GM12878 (cell line): ENCODE measurements around the gene TM4SF18. TPM values are rescaled to one million over a fixed set of nuclear protein-coding genes. Genes with fewer than 3 reads are reported as not detected.

Source experiments
- ATAC-seq: fragments of 200-7000 bp; cut with Tn5 transposase; 3 replicates; pipeline ENCODE4 v1.9.1; 2020; ENCODE audit warnings: mild to moderate bottlenecking, moderate library complexity
- BruUV-seq: library from RNA; stranded (reverse); fragments of 400-500 nt; replicated peaks from 2 replicates; lab custom pipeline; 2021; lab: Mats Ljungman, UMichigan
- CTCF ChIA-PET: fragments of 300-600 bp; sonication (Branson Sonifier 250); formaldehyde crosslinking; extraction: SDS; loops from one replicate; lab custom pipeline; 2021; ENCODE audit warnings: inconsistent platforms; lab: Yijun Ruan, JAX
- POLR2A ChIA-PET: fragments of 350-600 bp; formaldehyde crosslinking; extraction: SDS; loops from one replicate; lab custom pipeline; 2021; ENCODE audit warnings: inconsistent platforms; lab: Charles Lee
- RAD21 ChIA-PET: fragments of 300-600 bp; sonication (Branson Sonifier 250); formaldehyde crosslinking; loops from one replicate; lab custom pipeline; 2023; ENCODE audit warnings: antibody characterized with exemption; ENCODE audit not compliant: unreplicated experiment; lab: Charles Lee
- SMC1A ChIA-PET: fragments of 300-600 bp; sonication (Branson Sonifier 250); formaldehyde crosslinking; loops from one replicate; lab custom pipeline; 2023; ENCODE audit not compliant: unreplicated experiment, uncharacterized antibody; lab: Charles Lee
- DNase-seq: peaks from one replicate; pipeline ENCODE4 v3.0.0-alpha.2; 2011; ENCODE audit warnings: low read depth, low spot score
- FAIRE-seq: peaks from 3 replicates; lab custom pipeline; 2011; peaks lifted over from hg19 to GRCh38; lab: Jason Lieb, UNC
- H2AFZ ChIP-seq: 2 replicates; pipeline ENCODE4 v1.6.0; 2011; ENCODE audit warnings: low read depth, low read length, control low read depth; ENCODE audit not compliant: control insufficient read depth
- H3K27ac ChIP-seq: 2 replicates; pipeline ENCODE4 v1.5.1; 2011; ENCODE audit warnings: control low read depth; ENCODE audit not compliant: control insufficient read depth, insufficient read depth
- H3K27me3 ChIP-seq, 2 experiments: replicated peaks in 1 of 2; 2 replicates each; pipeline versions ENCODE4 v1.6.0 to v1.6.1; 2011; ENCODE audit warnings: low read length in 1 of 2; ENCODE audit not compliant: control insufficient read depth in 2 of 2, insufficient read depth in 2 of 2
- H3K36me3 ChIP-seq, 2 experiments: 2 replicates each; pipeline ENCODE4 v1.5.1; 2011; ENCODE audit warnings: low read length in 1 of 2; ENCODE audit not compliant: control insufficient read depth in 2 of 2, insufficient read depth in 2 of 2
- H3K4me1 ChIP-seq: 2 replicates; pipeline ENCODE4 v1.6.1; 2011; ENCODE audit warnings: mild to moderate bottlenecking, low read length, moderate library complexity, mixed read lengths; ENCODE audit not compliant: control insufficient read depth, insufficient read depth
- H3K4me2 ChIP-seq: 2 replicates; pipeline ENCODE4 v1.6.0; 2011; ENCODE audit warnings: control low read depth; ENCODE audit not compliant: control insufficient read depth, insufficient read depth
- H3K4me3 ChIP-seq: fragments of 200-600 bp; sonication (generic); 2 replicates; pipeline ENCODE4 v1.5.1; 2016
- H3K79me2 ChIP-seq: 2 replicates; pipeline ENCODE4 v1.6.0; 2011; ENCODE audit warnings: low read length; ENCODE audit not compliant: control insufficient read depth, insufficient read depth
- H3K9ac ChIP-seq: 2 replicates; pipeline ENCODE4 v1.8.0; 2011; ENCODE audit warnings: low read length, control low read depth, mixed read lengths; ENCODE audit not compliant: control insufficient read depth, insufficient read depth
- H3K9me3 ChIP-seq: replicated peaks from 3 replicates; pipeline ENCODE4 v1.5.1; 2011; ENCODE audit warnings: mild to moderate bottlenecking, low read length; ENCODE audit not compliant: control insufficient read depth, insufficient read depth
- H4K20me1 ChIP-seq: 2 replicates; pipeline ENCODE4 v1.6.0; 2011; ENCODE audit not compliant: control insufficient read depth, insufficient read depth
- ASH2L ChIP-seq: fragments of 300-600, 200-600 bp; sonication (generic); IDR thresholded peaks from 2 replicates; pipeline ENCODE4 v1.6.1; 2017; ENCODE audit warnings: low read depth, mild to moderate bottlenecking, borderline replicate concordance
- CHD1 ChIP-seq: IDR thresholded peaks from 2 replicates; pipeline ENCODE4 v1.6.1; 2012; ENCODE audit warnings: low read depth, low read length, improper control_type of control experiment
- HCFC1 ChIP-seq: fragments of 150-350 bp; IDR thresholded peaks from 2 replicates; pipeline ENCODE4 v1.6.1; 2014; ENCODE audit warnings: low read length
- HDAC6 ChIP-seq: fragments of 200-600 bp; sonication (generic); IDR thresholded peaks from one replicate; pipeline ENCODE4 v1.8.0; 2017; ENCODE audit warnings: antibody characterized with exemption; ENCODE audit not compliant: unreplicated experiment
- JUNB ChIP-seq: IDR thresholded peaks from 2 replicates; pipeline ENCODE4 v1.6.1; 2016; ENCODE audit warnings: antibody characterized with exemption, mild to moderate bottlenecking
- NR2C1 ChIP-seq: fragments of 450-650 bp; IDR thresholded peaks from 2 replicates; pipeline ENCODE4 v1.6.1; 2017; ENCODE audit warnings: antibody characterized with exemption, mild to moderate bottlenecking, moderate library complexity
- PAX8 ChIP-seq: fragments of 450-650 bp; IDR thresholded peaks from 2 replicates; pipeline ENCODE4 v1.6.1; 2017; ENCODE audit warnings: mild to moderate bottlenecking, moderate library complexity
- RAD51 ChIP-seq: fragments of 450-650 bp; IDR thresholded peaks from 2 replicates; pipeline ENCODE4 v1.6.1; 2016; ENCODE audit warnings: moderate library complexity, mild to moderate bottlenecking, inconsistent platforms
- SREBF2 ChIP-seq: IDR thresholded peaks from 2 replicates; pipeline ENCODE4 v1.6.1; 2012; ENCODE audit warnings: mild to moderate bottlenecking, low read length
- TBL1XR1 ChIP-seq: IDR thresholded peaks from 2 replicates; pipeline ENCODE4 v1.6.1; 2012; ENCODE audit warnings: low read depth, low read length, improper control_type of control experiment
- ZNF24 ChIP-seq: fragments of 450-650 bp; IDR thresholded peaks from 2 replicates; pipeline ENCODE4 v1.6.1; 2017; ENCODE audit warnings: antibody characterized with exemption, mild to moderate bottlenecking
- WGBS: methylation state at CpG from one replicate; pipeline ENCODE4 v1.1.6; 2016; ENCODE audit warnings: low lambda C conversion rate; ENCODE audit not compliant: insufficient replicate concordance, insufficient coverage; ENCODE audit errors: missing lambda C conversion rate; 5-methylcytosine and 5-hydroxymethylcytosine counted together
- in situ Hi-C: fragments of 300-500 bp; cut with MboI; formaldehyde crosslinking; loops from 9 replicates; pipeline ENCODE4 v1.14.3; 2018; ENCODE audit warnings: mixed read lengths
- intact Hi-C: fragments of 100-400 bp; cut with micrococcal nuclease; formaldehyde crosslinking; loops from one replicate; pipeline ENCODE4 v1.14.2; 2022; ENCODE audit not compliant: unreplicated experiment
- polyA plus RNA-seq, 11 experiments: library from polyadenylated mRNA; depleted of rRNA in 4 of 11; unstranded in 6 of 11; stranded (reverse) in 5 of 11; fragments of >200 nt; fragmentation: Nextera tagmentation in 4 of 11; fragmentation: Illumina TruSeq in 1 of 11; extraction: Ambion mirVana in 4 of 11; extraction: Trizol in 1 of 11; gene quantifications; 1 replicate in 1 of 11; 2 replicates in 10 of 11; pipeline versions ENCODE4 v1.2.1 to v1.2.3, GENCODE V29; 2011 to 2016; ENCODE audit warnings: inconsistent platforms in 2 of 11, missing spikeins in 2 of 11, low read depth in 1 of 11
- total RNA-seq, 4 experiments: library from RNA; depleted of rRNA in 3 of 4; stranded (reverse); fragments of >200 nt in 3 of 4; fragmentation: Illumina TruSeq in 1 of 4; extraction: Trizol in 1 of 4; gene quantifications; 2 replicates each; pipeline versions ENCODE4 v1.2.1 to v1.2.3, GENCODE V29; 2013 to 2021
- TF ChIP-seq, protein P1 (sequence below): fragments of 450-650 bp; IDR thresholded peaks from 2 replicates; pipeline ENCODE4 v1.6.1; 2017; ENCODE audit warnings: mild to moderate bottlenecking, low read depth, inconsistent platforms; ENCODE audit not compliant: poor library complexity, severe bottlenecking
- TF ChIP-seq, protein P2 (sequence below): IDR thresholded peaks from 2 replicates; pipeline ENCODE4 v1.6.1; 2012; ENCODE audit warnings: improper control_type of control experiment, low read depth, low read length; ENCODE audit not compliant: insufficient replicate concordance

The TM4SF18 gene
- total and polyA plus RNA-seq, 10 of the 15 experiments (the other 5 are each of a cell fraction or from before 2014, with no cell fraction given) = 0.01 TPM; not detected in 9

DNA sequence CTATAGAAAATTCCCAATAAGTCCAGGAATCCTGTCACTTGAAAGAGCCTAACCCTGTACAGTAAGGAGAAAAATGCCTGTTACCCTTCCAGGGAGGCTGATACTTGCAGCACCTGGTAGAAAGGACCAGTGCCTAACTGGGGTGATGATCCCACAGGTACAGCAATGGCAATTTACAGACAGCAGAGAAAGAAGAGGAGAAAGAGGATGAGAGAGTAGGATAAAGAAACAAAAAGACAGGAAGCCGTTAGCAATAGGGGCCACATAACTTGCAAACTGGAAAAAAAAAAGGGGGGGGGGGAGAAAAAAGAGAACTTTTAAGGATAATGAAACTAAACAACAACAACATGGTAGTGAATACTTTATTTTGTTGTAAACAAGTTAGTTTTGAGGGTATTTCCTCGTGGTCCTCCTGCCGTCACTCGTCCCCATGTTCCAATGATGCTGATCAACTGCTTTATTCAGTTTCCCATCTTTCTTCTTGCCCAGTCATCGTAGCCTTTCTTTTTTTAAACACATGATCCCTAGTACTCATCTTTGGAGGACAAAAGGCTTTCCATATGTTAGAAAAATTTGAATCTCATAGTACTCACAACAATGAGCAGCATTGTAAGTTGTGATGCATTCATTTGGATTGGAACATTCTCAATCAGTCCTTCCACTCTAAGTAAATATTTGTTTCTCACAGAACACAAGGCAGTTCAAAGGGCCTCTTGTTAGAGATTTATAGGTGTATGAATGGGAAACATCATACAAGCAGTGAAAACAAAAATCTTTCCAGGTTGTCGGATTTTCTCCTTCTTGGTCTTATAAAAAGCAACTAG, 35.5 kb upstream of the TM4SF18 start:
- no TSS peak for BruUV-seq
- DNase-seq (no peak), FAIRE-seq (no peak), ATAC-seq (no peak)
- H3K36me3 ChIP-seq = no peaks in the 10 kb centered on the region
- ChIA-PET RAD21 (no interaction called here), POLR2A (no interaction called here), SMC1A (no interaction called here), CTCF (no interaction called here)
- no peak overlapping the region for H3K4me3 ChIP-seq
- no peak overlapping the region for H2AFZ ChIP-seq
- WGBS = 51% methylated on average over 6 of the region's 6 CpGs
- H3K9ac ChIP-seq = no peak overlapping the region
- H3K27me3 ChIP-seq = no peaks in the 10 kb centered on the region; a peak in 1 of 4 replicates
- no peaks in the 10 kb centered on the region for H3K79me2 ChIP-seq
- no peaks in the 10 kb centered on the region for H3K4me1 ChIP-seq
- intact Hi-C loops (no loop called here), in situ Hi-C loops (no loop called here)
- no peak overlapping the region for H3K27ac ChIP-seq
- no peaks in the 10 kb centered on the region for H4K20me1 ChIP-seq
- H3K4me2 ChIP-seq = no peak overlapping the region
- no peaks in the 10 kb centered on the region for H3K9me3 ChIP-seq
- TF ChIP-seq NR2C1 (no peak), TBL1XR1 (no peak), HCFC1 (no peak), PAX8 (no peak), ASH2L (no peak), HDAC6 (no peak), ZNF24 (no peak), JUNB (no peak), SREBF2 (no peak), RAD51 (no peak), CHD1 (no peak)
- TF ChIP-seq, protein P1, sequence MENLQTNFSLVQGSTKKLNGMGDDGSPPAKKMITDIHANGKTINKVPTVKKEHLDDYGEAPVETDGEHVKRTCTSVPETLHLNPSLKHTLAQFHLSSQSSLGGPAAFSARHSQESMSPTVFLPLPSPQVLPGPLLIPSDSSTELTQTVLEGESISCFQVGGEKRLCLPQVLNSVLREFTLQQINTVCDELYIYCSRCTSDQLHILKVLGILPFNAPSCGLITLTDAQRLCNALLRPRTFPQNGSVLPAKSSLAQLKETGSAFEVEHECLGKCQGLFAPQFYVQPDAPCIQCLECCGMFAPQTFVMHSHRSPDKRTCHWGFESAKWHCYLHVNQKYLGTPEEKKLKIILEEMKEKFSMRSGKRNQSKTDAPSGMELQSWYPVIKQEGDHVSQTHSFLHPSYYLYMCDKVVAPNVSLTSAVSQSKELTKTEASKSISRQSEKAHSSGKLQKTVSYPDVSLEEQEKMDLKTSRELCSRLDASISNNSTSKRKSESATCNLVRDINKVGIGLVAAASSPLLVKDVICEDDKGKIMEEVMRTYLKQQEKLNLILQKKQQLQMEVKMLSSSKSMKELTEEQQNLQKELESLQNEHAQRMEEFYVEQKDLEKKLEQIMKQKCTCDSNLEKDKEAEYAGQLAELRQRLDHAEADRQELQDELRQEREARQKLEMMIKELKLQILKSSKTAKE = no peak
- TF ChIP-seq, protein P2, sequence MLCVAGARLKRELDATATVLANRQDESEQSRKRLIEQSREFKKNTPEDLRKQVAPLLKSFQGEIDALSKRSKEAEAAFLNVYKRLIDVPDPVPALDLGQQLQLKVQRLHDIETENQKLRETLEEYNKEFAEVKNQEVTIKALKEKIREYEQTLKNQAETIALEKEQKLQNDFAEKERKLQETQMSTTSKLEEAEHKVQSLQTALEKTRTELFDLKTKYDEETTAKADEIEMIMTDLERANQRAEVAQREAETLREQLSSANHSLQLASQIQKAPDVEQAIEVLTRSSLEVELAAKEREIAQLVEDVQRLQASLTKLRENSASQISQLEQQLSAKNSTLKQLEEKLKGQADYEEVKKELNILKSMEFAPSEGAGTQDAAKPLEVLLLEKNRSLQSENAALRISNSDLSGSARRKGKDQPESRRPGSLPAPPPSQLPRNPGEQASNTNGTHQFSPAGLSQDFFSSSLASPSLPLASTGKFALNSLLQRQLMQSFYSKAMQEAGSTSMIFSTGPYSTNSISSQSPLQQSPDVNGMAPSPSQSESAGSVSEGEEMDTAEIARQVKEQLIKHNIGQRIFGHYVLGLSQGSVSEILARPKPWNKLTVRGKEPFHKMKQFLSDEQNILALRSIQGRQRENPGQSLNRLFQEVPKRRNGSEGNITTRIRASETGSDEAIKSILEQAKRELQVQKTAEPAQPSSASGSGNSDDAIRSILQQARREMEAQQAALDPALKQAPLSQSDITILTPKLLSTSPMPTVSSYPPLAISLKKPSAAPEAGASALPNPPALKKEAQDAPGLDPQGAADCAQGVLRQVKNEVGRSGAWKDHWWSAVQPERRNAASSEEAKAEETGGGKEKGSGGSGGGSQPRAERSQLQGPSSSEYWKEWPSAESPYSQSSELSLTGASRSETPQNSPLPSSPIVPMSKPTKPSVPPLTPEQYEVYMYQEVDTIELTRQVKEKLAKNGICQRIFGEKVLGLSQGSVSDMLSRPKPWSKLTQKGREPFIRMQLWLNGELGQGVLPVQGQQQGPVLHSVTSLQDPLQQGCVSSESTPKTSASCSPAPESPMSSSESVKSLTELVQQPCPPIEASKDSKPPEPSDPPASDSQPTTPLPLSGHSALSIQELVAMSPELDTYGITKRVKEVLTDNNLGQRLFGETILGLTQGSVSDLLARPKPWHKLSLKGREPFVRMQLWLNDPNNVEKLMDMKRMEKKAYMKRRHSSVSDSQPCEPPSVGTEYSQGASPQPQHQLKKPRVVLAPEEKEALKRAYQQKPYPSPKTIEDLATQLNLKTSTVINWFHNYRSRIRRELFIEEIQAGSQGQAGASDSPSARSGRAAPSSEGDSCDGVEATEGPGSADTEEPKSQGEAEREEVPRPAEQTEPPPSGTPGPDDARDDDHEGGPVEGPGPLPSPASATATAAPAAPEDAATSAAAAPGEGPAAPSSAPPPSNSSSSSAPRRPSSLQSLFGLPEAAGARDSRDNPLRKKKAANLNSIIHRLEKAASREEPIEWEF = no peak
